RWPE2 (cell line): ENCODE data around the gene RASGEF1C.
A peak's percentile ranks its signal among the peaks of the same experiment; 100 is the strongest.

Experiments used
- ATAC-seq: fragments of 200-7000 bp; cut with Tn5 transposase; 3 replicates; pipeline ENCODE4 v1.9.1; 2021; ENCODE audit warnings: low read depth
- DNase-seq: peaks from one replicate; pipeline ENCODE4 v3.0.0-alpha.2; 2020; ENCODE audit warnings: low spot score
- H3K27ac ChIP-seq: fragments of 450-650 bp; 2 replicates; pipeline ENCODE4 v1.5.1; 2017; ENCODE audit warnings: mild to moderate bottlenecking; ENCODE audit not compliant: poor library complexity, severe bottlenecking
- H3K27me3 ChIP-seq: fragments of 250-450 bp; sonication (Bioruptor Pico); 2 replicates; pipeline ENCODE4 v1.5.1; 2021; ENCODE audit warnings: mild to moderate bottlenecking, moderate library complexity; ENCODE audit not compliant: insufficient read depth, poor library complexity, severe bottlenecking
- H3K36me3 ChIP-seq: fragments of 250-450 bp; sonication (Bioruptor Pico); 2 replicates; pipeline ENCODE4 v1.5.1; 2020; ENCODE audit warnings: low read depth, mild to moderate bottlenecking, moderate library complexity
- H3K4me1 ChIP-seq: fragments of 250-450 bp; sonication (Bioruptor Pico); 2 replicates; pipeline ENCODE4 v1.5.1; 2021; ENCODE audit warnings: mild to moderate bottlenecking, moderate library complexity; ENCODE audit not compliant: insufficient read depth, poor library complexity, severe bottlenecking
- H3K4me3 ChIP-seq: fragments of 250-450 bp; sonication (Bioruptor Pico); 2 replicates; pipeline ENCODE4 v1.5.1; 2021; ENCODE audit warnings: mild to moderate bottlenecking, moderate library complexity; ENCODE audit not compliant: severe bottlenecking
- H3K9me3 ChIP-seq: fragments of 250-450 bp; sonication (Bioruptor Pico); 2 replicates; pipeline ENCODE4 v1.5.1; 2021; ENCODE audit warnings: mild to moderate bottlenecking, moderate library complexity; ENCODE audit not compliant: severe bottlenecking
- TF ChIP-seq, protein P1 (sequence below): fragments of 450-650 bp; IDR thresholded peaks from one replicate; pipeline ENCODE4 v1.5.1; 2017; ENCODE audit warnings: mild to moderate bottlenecking, moderate library complexity; ENCODE audit not compliant: poor library complexity, severe bottlenecking

The RASGEF1C gene

DNA sequence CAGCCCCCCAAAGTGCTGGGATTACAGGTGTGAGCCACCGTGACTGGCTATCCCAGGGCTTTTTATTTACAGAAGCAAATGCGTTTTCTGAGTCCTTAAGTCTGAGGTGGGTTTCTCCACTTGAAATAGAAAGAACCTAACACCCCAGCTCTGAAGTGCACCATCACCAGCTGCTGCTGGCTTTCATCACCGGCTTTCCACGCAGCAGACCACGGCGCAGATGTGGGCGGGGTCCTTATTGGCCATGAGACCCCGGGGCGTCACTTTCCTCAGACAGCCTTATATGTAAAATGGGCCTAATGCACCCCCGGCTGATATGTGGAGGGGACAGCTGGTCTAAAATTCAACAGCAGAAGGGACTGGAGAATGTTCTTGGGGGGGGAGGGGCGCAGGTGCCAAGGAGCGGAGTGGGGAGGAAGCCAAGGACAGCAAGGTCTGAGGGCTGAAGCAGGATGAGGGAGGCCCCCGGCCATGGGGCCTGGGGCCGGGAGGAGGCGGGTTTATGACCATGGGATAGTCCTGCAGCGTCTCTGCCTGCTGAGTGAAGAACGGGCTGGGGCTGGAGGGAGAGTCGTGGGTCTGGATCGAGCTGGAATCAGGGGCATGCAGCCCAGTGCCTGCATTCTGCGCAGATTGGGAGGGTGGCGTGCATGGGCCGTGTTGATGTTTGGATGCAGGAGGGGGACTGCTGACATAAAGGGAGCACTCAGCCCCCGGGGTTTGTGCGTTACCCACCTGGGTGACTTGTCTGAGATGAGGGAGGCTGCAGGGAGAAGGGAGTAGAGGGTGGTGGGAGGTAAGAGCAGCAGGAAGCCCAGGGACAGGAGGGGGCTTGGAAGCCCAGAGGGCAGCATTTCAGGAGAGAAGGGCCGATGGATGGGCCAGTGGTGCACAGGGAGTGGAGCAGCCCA lies 30.2 kb downstream of the RASGEF1C start:
- no peak for DNase-seq
- H3K9me3 ChIP-seq, result peaks cover 6% of the 10 kb centered on the region
- no peak overlapping the region for H3K4me3 ChIP-seq
- H3K36me3 ChIP-seq, result no peaks in the 10 kb centered on the region
- no peak for ATAC-seq
- TF ChIP-seq, protein P1, sequence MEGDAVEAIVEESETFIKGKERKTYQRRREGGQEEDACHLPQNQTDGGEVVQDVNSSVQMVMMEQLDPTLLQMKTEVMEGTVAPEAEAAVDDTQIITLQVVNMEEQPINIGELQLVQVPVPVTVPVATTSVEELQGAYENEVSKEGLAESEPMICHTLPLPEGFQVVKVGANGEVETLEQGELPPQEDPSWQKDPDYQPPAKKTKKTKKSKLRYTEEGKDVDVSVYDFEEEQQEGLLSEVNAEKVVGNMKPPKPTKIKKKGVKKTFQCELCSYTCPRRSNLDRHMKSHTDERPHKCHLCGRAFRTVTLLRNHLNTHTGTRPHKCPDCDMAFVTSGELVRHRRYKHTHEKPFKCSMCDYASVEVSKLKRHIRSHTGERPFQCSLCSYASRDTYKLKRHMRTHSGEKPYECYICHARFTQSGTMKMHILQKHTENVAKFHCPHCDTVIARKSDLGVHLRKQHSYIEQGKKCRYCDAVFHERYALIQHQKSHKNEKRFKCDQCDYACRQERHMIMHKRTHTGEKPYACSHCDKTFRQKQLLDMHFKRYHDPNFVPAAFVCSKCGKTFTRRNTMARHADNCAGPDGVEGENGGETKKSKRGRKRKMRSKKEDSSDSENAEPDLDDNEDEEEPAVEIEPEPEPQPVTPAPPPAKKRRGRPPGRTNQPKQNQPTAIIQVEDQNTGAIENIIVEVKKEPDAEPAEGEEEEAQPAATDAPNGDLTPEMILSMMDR, result no peak
- no peaks in the 10 kb centered on the region for H3K27me3 ChIP-seq
- no peak overlapping the region for H3K27ac ChIP-seq
- no peaks in the 10 kb centered on the region for H3K4me1 ChIP-seq

DNA sequence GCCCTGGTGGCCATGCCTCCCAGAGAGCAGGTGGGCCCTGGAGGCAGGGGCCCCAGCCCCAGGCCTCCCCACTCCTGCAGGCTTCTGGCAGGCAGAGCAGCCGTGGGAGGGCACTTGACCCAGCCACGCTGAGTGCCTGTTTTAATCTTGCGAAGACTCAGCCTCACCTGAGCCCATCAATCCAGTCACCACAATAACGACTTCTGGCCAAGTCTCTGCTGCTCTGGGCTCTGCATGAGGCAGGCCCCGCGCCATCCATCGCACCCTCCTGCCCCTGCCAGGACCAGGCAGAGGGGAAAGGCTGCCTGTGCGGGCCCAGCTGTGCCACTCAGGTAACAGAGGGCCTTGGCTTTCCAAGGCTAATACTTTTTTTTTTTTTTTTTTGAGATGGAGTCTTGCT lies 32.8 kb downstream of the RASGEF1C start:
- TF ChIP-seq, protein P1, result no peak
- H3K27me3 ChIP-seq, result no peaks in the 10 kb centered on the region
- H3K9me3 ChIP-seq, result no peaks in the 10 kb centered on the region
- DNase-seq (peak; percentile 47), ATAC-seq (no peak)
- H3K4me1 ChIP-seq, result no peaks in the 10 kb centered on the region
- H3K36me3 ChIP-seq, result no peaks in the 10 kb centered on the region
- H3K27ac ChIP-seq, result no peak overlapping the region
- H3K4me3 ChIP-seq, result no peak overlapping the region

DNA sequence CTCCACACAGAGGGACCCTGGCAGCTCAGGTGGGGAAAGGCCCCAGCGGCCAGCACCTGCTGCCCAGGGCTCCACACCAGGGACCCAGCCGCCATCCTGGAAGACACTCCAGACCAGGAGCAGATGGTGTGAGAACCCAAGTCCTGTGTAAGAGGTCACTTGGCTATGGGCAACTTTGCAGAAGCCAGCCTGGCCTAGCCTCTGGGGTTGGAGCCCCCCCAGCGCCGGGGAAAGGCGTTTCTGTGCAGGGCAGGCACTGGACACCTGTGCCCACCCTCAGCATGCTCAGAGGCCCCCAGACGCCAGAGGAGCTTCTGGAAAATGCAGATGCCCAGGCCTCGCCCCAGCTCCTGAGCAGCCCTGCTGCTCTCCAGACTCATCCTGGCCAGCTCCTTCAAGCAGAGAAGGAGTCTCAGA lies 34.0 kb downstream of the RASGEF1C start:
- H3K4me3 ChIP-seq, result no peak overlapping the region

DNA sequence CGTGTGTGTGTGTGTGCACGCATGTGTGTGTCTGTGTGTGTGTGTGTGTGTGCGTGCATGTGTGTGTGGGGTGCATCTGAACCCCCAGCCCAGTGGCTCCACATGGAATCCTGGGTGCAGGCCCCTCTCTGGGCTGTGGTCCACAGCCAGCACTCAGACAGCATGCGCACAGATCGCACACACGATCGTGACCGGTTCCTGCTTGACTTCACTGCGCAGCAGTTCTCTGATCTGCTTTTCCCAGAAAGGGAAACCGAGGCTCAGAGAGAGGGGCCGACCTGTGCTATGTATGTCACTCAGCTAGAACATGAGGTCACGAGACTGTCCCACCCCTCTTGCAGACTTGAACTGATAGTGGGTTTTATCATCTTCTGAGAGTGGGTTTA lies 34.4 kb downstream of the RASGEF1C start:
- H3K27ac ChIP-seq, result no peak overlapping the region
- H3K36me3 ChIP-seq, result no peaks in the 10 kb centered on the region
- ATAC-seq (no peak), DNase-seq (no peak)
- H3K9me3 ChIP-seq, result no peaks in the 10 kb centered on the region
- TF ChIP-seq, protein P1, result no peak
- no peaks in the 10 kb centered on the region for H3K4me1 ChIP-seq
- no peaks in the 10 kb centered on the region for H3K27me3 ChIP-seq
- H3K4me3 ChIP-seq, result no peak overlapping the region

More for the DNA sequence above, 34.0 kb downstream of the RASGEF1C start:
- H3K9me3 ChIP-seq, result no peaks in the 10 kb centered on the region
- ATAC-seq (no peak), DNase-seq (peak; percentile 47)
- no peak overlapping the region for H3K27ac ChIP-seq
- no peaks in the 10 kb centered on the region for H3K4me1 ChIP-seq
- TF ChIP-seq, protein P1, result no peak
- H3K27me3 ChIP-seq, result no peaks in the 10 kb centered on the region
- H3K36me3 ChIP-seq, result no peaks in the 10 kb centered on the region

DNA sequence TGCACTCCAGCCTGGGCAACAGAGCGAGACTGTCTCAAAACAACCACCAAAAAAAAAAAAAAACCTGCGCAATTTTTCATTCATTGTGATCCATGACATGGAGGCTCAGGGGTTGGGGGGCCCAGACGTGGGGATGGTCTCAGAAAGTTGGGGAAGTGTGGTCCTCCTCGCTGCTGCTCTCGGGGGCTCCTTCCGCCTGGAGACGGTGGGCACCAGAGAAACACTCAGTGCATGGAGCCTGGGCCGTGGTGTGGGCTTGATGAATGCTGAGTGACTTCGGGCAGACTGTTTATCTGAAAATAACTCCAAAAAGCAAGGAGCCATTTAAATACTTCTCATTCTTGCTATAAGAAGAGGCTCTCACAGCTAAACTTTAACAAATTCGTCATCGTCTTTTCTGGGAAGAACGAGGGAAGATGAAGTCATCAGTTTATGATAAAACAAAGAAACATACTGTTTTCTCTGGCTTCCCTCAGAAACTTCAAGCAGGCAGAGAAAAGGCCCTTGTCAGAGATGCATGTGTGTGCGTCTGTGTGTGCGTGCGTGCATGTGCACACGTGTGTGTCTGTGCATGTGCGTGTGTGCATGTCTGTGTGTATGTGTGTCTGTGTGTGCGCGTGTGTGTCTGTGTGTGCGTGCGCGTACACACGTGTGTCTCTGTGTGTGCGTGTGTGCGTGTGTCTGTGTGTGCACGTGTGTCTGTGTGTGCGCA lies 35.0 kb downstream of the RASGEF1C start:
- Histone ChIP-seq H3K4me1 (no peaks in the 10 kb centered on the region), H3K27ac (no peak overlapping the region), H3K9me3 (no peaks in the 10 kb centered on the region), H3K27me3 (no peaks in the 10 kb centered on the region), H3K4me3 (no peak overlapping the region), H3K36me3 (no peaks in the 10 kb centered on the region)
- ATAC-seq (no peak), DNase-seq (no peak)
- TF ChIP-seq, protein P1, result no peak
